HK-2 (cell line): Measurements from ENCODE around the gene NCF4.

ENCODE experiments used
- DNase-seq: peaks from one replicate; pipeline ENCODE4 v3.0.0-alpha.2; 2018; ENCODE audit not compliant: unreplicated experiment

NCF4 gene

GRCh38 chr22:36864454-36865215 is 3.8 kb downstream of the NCF4 start:
- DNase-seq = no peak

DNA sequence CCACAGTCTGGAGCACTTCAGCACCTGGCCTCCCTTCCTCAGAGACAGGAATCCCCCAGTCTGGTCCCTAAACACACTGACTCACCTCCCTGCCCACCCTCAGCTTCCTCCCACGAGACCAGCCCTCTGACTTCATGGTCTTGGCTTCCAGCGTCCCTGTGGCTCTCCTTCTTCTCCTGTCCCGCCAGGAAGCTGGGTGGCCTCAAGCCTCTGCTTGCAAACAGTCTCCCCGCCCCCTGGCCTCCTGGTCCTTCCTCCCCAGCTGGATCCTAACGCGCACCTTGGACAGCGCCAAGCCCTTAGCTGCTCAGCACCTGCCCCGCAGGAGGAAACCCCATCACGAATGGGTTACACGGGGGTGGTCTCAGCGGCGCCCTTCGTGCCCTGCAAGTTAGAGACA is 4.5 kb downstream of the NCF4 start:
- no peak for DNase-seq

GRCh38 chr22:36867695-36868094 is 6.9 kb downstream of the NCF4 start:
- DNase-seq = no peak

DNA sequence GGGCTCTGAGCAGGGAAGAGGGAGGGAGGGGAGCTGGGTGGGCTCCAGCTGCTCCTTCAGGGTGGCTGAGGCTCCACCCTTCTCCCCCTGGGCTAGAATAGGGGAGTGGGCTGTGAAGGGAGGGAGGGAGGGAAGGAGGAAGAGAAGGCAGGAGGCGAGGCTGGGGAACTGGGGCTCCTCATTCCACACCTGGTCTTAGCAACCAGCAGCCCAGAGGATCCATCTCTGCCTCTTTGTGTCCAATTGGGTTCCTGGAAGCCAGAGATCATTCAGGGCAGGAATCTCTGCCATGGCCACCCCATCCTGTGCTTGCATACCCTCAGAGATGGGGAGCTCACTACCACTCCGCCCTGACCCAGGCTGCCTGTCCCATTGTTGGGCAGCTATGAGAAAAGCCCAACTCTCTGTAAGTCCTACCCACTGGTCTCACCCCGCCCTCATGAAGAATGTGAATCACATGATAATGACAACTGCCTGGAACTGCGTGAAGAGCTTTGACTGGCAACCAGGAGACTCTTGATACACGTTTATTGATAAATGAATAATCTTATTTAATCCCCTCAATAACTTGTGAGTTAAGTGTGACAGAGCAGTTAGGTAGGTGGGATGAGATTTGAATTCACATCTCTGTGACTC is 7.9 kb downstream of the NCF4 start:
- no peak for DNase-seq

GRCh38 chr22:36870250-36870649 is 9.4 kb downstream of the NCF4 start:
- DNase-seq = no peak

- peak; percentile 13 for DNase-seq
Observed at GRCh38 chr22:36871669-36872081, 10.9 kb downstream of the NCF4 start.

- no peak for DNase-seq
Observed at GRCh38 chr22:36872084-36872483, 11.3 kb downstream of the NCF4 start.

DNA sequence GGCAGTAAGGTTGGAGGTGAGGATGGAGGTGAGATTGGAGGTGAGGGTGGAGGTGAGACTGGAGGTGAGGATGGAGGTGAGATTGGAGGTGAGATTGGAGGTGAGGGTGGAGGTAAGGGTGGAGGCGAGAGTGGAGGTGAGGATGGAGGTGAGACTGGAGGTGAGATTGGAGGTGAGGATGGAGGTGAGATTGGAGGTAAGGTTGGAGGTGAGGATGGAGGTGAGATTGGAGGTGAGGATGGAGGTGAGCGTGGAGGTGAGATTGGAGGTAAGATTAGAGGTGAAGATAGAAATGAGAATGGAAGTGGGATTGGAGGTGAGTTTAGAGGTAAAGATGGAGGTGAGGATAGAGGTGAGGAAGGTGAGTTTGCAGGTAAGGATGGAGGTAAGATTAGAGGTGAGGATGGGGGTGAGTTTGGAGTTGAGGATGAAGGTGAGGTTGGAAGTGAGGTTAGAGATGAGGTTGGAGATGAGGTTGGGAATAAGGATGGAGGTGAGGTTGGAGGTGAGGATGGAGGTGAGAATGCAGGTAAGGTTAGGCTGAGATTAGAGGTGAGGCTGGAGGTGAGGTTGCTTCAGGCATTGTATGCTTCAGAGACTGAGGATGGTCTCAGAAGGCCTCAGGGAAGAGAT is 12.2 kb downstream of the NCF4 start:
- no peak for DNase-seq

GRCh38 chr22:36873614-36874308 is 13.0 kb downstream of the NCF4 start:
- DNase-seq = peak; percentile 35

- no peak for DNase-seq
Observed at GRCh38 chr22:36874309-36874696, 13.5 kb downstream of the NCF4 start.

DNA sequence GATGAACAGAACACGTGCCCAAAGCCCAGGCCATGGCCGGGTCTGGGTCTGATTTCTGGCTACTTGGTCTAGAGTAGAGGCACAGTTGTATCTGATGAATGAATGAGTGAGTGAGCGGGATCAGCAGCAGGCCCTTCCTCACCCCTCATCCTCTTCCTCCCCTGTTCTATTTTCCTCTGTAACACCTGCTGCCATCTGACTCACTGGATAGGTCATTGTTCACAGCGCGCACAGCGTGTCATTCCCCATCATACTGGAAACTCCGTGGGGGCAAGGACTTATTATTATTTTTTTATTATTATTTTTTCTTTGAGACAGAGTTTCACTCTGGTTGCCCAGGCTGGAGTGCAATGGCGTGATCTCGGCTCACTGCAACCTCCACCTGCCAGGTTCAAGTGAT is 13.9 kb downstream of the NCF4 start:
- no peak for DNase-seq

DNA sequence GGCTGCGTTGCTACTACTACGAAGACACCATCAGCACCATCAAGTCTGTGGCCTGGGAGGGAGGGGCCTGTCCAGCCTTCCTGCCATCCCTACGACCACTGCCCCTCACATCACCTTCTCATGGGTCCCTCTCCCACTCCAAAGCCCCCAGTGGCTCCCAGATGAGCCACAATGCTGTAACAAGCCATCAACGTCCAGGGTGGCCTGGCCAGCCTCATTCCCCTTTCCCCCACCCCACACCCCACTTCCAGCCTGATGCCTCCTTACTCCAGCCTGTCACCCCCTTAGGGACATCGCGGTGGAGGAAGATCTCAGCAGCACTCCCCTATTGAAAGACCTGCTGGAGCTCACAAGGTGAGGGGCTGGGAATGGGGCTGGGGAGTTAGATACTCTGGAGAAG is 14.9 kb downstream of the NCF4 start:
- no peak for DNase-seq

DNA sequence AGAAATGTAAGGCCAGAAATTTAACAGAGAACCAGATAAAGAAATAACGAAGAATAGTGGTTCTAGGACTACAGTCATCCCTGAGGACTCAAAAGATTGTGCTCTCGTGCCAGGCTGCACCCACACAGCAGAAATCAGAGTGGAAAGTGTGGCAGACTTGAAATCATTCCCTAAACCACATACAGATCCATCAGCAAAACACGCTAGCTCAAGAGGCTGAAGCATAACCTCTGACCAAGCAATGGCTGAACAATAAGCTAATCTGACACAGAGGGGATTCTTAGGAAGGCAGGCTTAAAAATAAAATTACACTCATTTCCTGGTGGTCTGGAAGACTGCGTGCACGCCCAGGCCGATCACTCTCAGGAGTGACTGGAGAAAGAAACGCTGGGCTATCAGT is 19.0 kb downstream of the NCF4 start:
- no peak for DNase-seq

- DNase-seq = no peak
Observed at GRCh38 chr22:36881504-36882245, 20.9 kb downstream of the NCF4 start.

GRCh38 chr22:36884349-36885158 is 23.7 kb downstream of the NCF4 start:
- DNase-seq = no peak

- DNase-seq = no peak
Observed at GRCh38 chr22:36885474-36885873, 24.7 kb downstream of the NCF4 start.

GRCh38 chr22:36886016-36886415 is 25.2 kb downstream of the NCF4 start:
- DNase-seq = no peak

GRCh38 chr22:36887162-36887561 is 26.4 kb downstream of the NCF4 start:
- DNase-seq = no peak

GRCh38 chr22:36891646-36892045 is 30.8 kb downstream of the NCF4 start:
- no peak for DNase-seq

- DNase-seq = no peak
Observed at GRCh38 chr22:36892292-36892691, 31.5 kb downstream of the NCF4 start.

GRCh38 chr22:36893262-36893661 is 32.5 kb downstream of the NCF4 start:
- no peak for DNase-seq
